ENCODE measurements around the gene FAM131B.
"Not testable (repeated sequence)": the region's sequence is repeated elsewhere in the genome, so short reads cannot be mapped to it uniquely, and the experiment has no call there.

The FAM131B gene

DNA sequence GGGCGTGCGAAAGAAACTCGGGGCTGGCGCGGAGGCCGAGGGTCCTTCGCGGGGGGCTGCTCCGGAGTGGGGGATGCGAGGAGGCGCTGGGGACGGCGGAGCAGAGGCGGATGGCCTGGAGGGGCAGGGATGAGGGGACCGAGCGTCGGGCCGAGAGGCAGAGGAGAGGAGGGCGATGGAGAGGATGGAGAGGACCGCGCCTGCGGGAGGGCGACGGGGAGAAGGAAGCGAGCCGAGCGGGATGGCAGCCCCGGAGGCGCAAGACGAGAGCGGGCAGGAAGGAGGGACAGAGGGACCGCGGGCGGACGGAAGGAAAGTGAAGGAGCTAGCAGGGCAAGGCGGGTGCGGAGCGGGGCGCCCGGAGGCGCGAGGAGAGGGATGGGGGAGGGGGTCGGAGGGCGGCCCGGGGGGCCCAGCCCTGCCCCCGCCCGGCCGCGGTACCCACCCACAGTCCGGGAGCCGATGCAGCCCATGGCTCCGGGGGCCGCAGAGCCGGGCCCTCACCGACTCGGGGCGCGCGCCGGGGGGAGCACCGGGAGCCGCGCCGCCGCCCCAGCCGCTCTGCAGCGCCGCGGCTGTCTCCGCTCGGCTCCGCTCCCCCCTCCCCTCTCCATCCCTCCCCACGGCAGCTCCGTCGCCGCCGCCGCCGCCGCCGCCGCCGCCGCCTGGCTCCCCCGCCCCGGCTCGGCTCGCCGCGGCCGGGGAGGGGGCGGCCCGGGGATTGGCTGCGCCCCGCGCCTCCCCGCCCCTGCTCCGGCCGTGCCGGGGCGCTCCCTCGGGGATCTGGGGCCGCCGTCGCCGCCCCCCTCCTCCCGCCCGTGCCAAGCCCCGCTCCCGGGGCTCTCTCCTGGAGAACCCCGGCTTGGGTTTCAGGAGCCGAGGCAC is at the start of gene FAM131B:
FAM131B (minus strand) TSS at position 583 of the 885 bp plus-strand sequence; CDS start at position 473, 110 bp downstream.
- DNase-seq, result peak in 1 of 2 experiments; percentile 29

DNA sequence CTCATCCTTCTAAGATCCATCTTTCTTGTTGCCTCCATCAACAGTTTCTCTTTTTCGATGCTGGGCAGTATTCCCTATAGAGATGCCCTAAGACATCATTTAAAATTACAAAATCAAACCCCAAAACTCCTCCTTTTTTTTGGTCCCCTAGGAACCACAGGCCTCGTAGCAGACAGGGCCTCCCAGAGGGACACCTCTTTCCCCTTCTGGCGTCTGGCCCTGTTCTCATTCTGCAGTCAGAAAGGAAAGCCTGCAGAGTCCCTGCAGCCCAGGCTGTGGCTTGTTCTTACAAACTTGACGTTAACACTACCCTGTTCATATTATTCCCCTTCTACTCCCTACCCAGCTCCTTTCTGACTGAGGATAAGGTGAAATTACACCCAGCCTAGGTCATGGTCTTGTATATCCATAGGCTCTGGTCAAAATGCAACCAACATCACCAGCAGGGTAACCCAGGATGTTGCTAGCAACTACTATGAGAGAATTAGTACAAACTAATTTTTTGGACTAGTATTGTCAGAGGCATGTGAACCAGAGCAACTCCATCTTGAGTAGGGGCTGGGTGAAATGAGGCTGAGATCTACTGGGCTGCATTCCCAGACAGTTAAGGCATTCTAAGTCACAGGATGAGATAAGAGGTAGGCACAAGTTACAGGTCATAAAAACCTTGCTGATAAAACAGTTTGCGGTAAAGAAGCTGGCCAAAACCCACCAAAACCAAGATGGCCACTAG is 49.6 kb upstream of the FAM131B start:
- DNase-seq, result no peak

DNA sequence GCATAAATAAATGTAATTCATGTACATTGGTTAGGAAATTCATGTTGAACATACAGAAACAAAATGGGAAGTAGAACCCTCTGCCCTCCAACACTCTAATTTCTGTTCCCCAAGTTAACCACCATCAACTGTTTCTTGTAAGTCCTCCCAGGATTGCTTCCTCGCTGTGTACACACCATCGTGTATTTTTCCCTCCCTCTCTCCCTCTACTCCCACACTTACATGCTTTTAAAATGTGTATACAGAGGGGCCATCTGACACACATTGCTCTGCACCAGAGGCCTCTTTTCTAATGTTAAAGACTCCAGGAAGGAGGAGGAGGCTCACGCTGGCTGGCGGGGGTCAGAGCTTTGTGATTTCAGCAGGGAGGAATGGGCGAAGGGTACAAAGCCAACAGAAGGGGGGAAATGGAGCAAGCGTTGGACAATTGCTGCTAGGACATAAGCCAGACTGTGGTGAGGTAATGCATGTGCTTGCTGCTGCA is 48.0 kb upstream of the FAM131B start:
- no peak for DNase-seq

DNA sequence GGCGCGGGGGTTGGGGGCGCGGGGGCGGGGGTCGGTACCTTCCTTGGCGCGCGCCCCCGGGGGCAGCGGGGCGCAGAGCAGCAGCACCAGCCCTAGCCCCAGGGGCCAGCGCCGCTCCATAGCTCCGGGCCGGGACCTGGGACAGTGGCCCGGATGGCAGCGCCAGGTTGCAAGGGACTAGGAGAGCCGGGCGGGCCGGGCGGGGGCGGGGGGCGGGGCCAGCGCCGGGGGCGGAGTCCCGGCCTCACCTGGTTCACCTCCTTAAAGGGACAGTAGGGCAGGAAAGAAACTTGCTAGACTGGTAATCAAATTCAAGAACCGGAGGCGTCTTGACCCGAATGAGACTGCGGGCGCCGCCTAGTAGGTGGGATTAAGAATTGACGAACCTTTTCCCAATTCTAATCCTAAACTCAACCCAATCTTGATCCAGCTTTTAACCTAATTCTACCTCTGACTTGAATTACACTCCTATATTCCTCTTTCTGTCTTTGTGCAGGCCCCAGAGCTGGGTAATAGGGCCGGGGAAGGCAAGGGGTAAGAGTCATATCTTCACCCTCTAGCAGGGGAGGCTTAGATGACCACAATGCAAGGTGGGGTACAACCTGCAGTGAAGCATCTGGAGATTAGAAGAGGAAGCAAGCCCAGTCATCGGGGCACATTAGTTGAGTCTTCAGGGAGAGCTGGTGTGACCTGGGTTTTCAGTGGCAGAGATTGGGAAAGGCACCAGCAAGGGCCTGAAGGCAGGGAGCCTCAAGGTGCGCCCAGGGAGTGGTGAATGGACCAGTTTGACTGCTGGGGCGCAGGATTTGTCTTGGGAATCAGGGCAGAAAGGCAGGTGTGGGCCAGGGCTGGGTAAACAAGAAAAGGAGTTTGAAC is 46.4 kb upstream of the FAM131B start, which contains the start of gene EPHA1:
EPHA1 (minus strand) TSS at position 171 of the 876 bp plus-strand sequence; CDS start at position 120, 51 bp downstream.
- DNase-seq, result peak; percentile 43 to 52

DNA sequence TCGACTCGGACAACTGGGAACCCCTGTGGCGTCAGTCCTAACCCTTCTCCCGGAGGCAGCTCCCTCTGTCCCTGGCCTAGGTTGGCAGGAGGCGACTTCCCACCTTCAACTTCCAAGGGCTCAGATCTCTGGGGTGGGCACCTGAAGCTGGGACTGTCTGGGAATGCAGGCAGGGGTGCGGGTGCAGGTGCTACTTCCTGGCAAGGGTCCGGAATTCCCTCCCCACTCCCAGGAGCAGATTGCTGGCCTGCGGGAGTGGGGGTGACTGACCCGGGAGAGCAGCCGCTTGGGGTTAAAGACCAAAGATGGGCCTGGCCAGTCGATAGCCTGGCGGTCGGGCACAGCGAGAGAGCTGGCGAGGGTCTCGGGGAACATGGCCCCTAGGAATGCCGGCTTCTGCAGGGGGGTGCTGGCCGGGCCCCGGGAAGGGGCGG is 45.8 kb upstream of the FAM131B start:
- DNase-seq, result no peak

DNA sequence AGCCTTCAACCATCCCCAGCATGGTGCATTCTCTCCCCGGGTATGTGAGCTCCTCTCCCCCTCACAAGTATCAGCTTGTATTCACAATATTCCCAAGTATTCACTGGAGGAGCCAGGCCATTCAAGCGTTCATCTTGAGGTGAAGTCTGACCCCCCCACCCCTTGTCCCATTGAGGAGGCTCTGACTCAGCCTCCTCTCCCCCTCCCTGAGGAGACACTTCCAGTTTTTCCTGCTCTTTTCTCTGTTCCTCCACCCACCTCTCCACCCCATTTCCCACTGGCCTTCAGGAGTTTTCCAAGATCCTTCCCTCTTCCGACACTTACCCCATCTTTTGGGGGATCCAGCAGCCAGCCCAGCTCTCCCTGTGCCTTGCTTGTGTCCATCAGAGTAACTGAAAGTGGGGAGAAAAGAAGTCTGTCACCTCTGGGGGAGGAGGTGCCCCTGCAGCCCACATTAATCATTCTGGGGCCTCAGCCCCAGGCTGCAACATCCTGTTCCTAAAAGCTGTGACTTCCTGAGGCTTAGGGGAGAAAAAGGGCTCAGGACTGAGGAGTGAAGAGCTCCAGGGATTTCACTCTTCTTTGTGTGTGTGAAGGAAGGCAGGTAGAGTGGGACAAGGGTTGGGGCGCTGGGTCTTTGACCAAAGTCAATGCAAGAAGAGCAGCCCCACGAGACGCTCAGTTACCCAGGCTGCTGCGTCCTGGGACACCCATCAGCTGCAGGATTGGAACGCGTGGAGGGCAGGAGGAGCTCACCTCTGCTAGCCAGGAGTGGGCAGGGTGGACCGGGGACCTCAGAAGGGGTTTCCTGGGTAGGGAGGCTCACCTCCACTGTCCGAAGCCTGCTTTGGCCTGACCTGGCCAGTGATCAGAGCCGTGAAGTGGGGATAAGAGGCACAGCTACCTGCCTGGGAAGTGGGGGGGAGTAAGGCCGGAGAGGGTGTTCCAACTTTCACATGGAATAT is 45.1 kb upstream of the FAM131B start:
- no peak for DNase-seq

DNA sequence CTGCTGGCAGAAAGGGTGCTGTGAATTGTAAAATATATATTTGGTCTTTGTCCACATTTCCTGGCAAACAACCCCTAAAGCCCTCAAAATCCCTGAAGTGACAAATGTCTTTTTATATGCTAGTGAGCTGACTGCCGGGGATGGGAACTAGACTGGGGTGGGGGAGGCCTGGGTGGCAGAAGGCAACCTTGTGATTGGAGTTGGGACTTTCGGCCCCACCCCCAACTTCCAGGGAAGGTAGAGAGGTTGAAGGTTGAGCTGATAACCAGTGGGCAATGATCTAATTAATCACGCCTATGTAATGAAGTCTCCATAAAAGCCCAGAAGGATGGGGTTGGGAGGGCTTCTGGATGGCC is 43.5 kb upstream of the FAM131B start:
- DNase-seq, result no peak

DNA sequence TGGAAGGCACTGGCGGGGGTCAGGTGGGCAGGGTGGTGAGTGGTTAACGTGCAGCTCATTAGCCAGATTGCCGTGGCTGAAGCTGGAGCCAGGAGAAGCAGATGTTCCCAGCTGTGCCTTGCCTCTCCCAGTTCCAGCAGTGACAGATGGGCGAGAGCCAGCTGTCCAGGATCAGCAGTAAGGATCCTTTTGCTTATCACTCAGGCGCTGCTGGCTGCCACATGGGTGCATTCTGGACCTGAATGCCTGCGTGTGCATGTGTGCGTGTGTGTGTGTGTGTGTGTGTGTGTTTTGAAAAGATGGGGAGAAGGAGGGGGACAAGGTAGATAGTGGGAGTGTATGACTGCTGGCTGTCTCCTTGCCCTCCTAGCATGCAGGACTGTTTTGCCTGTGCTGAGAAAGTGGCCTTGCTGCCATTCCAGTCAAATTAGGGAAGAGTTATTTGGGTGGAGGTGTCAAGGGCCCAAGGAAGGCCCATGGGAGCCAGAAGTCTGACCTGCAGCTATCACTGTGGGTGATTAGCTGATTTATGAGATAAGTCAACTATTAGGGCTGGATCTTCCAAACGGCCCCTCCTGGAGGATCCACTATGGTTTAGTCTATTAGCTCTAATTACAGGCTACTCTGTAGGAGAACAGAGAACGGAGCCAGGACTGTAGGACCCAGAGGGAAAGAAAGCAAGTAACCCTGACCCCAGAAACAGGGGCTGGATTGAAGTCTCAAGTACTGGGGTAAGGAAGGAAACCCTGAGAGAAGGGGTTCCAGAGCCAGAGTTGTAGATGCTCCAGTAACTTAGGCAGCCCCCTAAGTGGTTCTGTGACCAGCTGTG is 42.9 kb upstream of the FAM131B start:
- DNase-seq, result no peak

DNA sequence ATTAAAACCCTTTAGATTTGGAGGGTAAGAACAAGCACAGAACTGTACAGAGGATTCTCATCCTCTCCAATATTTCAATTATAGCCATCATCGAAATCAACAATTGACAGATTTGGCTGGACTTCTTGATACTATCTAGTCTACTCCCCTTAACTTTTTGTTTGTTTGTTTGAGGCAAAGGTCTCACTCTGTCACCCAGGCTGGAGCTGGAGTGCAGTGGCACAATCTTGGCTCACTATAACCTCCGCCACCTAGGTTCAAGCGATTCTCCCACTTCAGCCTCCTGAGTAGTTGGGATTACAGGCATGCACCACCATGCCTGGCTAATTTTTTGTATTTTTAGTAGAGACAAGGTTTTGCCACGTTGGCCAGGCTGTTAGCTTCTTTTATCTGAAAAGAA is 39.7 kb upstream of the FAM131B start:
- not testable (repeated sequence) for DNase-seq

DNA sequence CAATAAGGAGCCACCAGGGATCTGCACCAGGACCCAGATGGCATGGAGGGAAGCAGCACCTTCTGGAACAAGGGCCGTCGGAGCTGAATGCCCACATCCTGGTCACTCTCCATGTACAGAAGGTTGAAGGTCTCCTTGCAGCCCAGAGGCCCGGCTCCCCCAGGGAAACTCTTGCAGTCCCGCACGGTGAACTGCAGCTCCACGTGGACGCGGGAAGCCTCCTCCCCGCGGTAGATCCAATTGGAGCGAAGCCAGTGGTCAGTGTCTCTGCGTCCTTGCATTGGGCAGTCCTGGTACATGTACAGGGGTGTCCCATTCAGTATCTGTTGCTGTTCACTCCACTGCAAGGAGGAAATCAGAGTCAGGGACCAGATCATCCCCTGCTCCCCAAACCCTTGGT is 38.8 kb upstream of the FAM131B start:
- DNase-seq, result no peak

DNA sequence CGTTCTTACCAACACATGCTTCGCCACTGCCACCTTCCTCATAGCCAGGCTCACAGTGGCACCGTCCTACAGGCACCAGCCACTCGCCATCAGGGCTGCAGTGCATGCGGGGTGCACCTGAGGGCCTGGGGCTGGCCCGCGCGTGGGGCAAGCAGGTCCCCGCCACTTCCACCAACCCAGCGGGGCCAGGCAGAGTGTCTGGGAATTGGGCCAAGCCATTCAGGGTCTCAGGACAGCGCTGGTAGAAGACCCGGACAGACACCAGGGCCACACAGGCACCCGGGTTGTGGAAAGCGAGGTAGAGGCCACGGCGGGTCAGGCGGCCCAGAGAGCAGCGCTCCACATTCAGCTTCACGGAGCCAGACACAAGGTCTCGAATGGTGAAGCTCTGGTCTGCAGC is 37.1 kb upstream of the FAM131B start:
- DNase-seq, result no peak

DNA sequence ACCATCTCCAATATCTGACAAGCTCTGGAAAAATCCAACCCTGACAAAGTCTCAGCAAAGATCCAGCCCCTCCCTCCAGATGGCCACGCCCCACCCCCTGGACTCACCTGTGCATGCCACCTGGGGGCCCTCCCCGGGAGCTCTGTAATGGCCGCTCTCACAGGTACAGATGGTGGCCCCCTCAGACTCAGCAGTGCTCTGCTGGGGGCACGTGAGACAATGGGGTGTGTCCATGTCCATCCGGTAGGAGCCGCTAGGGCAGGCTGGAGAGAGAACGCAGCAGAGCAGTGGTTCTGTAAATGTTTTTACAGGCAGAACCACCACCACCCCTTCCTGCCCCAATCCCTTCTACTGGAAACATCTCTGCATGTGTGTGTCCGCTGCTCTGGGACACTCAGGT is 36.6 kb upstream of the FAM131B start:
- DNase-seq, result no peak

DNA sequence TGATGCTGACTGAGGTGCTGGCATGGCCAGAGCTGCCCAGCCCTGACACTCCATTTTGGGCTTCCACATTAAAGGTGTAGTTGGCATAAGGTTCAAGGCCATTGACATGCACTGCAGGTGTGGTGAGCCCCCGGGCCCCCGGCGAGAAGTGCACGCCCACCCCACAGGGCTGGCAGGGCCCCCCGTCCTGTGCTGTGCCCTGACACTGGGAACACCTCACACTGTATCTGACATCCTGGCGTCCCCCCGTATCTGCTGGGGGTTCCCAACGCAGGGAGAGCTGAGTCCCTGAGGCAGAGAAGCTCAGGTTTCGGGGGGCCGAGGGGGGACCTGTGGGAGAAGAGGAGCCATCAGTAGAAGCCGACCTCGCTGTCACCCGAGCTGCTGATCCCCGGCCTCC is 36.1 kb upstream of the FAM131B start:
- DNase-seq, result no peak

DNA sequence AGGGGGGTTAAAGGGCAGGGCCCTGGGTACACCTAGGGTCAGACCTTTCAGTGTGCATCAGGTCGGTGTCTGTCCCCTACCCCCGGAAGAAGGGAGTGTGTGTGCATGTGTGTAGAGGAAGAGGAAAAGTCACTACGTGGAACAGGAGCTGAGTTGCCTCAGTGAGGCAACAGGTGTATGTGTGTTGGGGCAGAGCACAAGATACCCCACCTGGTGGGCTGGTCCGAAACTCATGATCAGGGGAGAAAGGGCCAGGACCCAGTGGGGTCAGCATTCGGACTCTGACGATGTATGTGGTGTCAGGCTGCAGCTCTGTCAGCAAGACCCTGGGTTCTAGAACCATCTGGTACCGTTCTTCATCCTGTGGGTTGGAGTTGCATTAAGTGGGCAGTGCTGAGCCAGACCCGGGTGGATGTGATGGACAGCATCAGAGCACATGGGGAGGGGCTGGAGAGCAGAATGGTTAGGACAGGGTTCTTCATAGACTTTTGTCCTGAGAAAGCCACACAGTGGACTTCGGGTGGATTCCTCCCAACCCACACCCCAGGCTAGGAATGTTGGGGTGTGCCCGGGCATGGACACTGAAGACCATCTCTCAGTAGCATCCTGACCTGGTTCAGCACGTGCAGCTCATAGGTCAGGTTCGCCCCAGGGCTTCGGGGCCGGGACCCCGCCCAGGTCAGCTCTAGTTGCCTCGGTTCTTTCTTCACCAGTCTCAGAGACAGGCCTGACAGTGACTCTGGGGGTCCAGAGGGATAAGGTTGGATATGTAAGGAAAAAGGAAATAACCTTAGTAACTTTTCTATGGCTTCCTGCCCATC is 35.4 kb upstream of the FAM131B start:
- DNase-seq, result no peak

DNA sequence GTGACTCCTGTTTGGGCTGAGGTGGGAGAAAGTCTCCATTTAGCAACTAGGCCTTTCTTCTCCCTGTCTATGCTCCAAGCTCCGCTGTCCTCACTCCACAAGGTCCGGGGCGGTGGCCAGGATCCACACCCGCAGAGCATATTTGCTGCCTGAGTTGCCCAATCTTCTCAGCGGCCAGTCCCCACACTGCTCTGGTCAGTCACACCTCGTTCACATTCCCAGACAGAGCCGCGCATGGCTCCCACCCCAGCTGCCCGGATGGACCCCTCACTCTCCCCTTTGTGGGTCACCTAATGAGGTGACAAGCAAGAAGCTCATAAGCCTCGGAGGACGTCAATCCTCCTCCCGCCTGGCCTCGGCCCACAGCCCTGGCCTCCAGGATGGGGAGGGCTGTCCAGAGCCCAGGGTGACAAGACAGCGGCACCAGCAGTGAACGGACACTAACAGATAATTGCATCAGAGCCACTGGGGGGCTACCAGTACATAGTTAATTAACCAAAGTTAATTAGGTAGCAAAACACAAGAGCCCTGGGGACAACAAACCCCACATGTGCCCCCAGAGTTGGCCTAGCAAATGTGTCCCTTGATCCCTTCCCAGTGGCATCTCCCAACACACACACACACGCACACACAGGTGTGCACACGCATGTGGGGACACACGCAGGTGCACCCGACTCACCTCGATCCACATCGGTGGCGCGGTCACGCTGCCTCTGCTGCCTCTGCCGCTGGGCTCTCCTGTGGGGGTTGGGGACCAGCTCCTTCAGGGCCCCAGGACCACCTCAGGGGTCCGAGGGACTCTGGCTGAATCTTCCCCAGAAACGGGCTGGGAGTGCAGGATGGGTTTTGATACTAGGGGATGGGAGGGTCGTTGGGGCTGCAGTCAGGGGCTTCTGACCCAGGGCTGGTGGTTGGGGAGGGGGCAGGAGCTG is 34.4 kb upstream of the FAM131B start:
- DNase-seq, result no peak

DNA sequence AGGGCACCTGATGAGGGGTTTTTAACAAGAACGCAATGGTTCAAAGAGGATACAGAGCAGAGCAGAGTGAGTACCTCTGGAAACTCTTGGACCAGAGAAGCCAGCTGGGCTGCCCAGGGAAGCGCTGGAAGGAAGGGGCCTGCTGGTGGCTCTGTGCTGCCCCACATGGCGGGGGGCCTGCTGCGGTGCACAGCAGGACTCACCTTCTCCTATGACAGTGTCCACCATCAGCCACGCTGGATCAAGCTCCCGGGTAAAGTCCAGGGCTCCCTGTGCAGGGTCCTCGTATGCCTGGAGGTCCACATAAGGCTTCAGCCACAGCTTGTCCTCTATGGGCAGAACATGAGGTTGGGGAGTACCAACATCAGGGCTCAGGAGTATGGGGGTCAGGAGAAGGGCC is 33.7 kb upstream of the FAM131B start:
- no peak for DNase-seq

DNA sequence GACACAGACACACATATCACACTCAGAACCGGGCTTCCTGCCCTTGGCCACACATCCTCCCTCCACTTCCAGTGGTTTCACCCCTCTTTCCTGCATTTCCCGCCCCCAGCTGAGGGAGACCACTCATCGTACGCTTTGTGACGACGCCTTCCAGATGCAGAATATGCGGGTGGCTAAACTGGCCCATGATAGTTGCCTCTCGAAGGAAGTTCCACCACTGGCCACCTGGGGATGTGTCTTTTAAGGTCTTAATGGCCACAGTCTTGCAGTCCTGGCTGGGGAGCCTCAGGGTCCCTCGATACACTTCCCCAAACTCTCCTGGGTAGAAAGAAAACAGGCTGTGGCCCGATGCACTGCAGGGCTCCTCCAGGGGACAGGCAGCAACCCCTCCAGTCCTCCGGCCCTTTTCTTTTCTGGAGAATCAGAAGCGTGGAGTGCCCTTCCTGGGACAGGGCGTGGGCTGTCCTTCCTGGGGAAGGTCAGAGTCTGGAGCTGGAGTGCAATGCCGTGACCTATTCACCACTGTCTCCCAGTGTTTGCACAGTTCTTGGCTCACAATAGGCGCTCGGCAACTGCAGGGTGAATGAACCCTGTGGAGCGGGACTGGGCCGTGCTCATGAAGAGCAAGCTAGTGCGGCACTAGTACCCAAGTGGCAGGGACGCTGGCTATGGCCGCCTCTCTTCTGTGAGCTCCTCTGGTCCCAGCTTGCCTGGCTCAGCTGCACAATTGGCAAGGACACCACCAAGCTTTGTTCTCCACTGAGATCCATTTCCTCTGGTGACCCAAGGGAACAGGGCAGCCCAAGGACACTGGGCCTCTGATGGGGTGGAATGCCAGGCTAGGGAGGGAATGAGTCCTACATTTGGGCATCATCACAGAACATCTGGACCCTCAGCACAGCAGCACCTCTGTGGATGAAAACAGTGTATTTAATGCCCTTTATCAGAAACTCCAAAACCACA is 33.0 kb upstream of the FAM131B start:
- DNase-seq, result no peak

All from activated CD4-positive, alpha-beta T cell treated with anti-CD3 and anti-CD28 coated beads, Interleukin-2, amount 50 U/mL, for 4 hours (primary cell).